ENCODE results near the gene ATG7. TPM values are rescaled to one million over a fixed set of nuclear protein-coding genes. Genes with fewer than 3 reads are reported as not detected.

Gene ATG7
- total RNA-seq, 1 donor from 2014 or later: 31.3 TPM

- no peak for DNase-seq (ENCODE audit: low read depth)
- Histone ChIP-seq H3K27me3 (ENCODE audit: control insufficient read depth, insufficient read depth, low read length) (no peaks in the 10 kb centered on the region), H3K36me3 (ENCODE audit: control insufficient read depth, insufficient read depth, low read length) (no peaks in the 10 kb centered on the region), H3K4me3 (ENCODE audit: low read depth, low read length) (no peak overlapping the region)
- TF ChIP-seq, protein P1, sequence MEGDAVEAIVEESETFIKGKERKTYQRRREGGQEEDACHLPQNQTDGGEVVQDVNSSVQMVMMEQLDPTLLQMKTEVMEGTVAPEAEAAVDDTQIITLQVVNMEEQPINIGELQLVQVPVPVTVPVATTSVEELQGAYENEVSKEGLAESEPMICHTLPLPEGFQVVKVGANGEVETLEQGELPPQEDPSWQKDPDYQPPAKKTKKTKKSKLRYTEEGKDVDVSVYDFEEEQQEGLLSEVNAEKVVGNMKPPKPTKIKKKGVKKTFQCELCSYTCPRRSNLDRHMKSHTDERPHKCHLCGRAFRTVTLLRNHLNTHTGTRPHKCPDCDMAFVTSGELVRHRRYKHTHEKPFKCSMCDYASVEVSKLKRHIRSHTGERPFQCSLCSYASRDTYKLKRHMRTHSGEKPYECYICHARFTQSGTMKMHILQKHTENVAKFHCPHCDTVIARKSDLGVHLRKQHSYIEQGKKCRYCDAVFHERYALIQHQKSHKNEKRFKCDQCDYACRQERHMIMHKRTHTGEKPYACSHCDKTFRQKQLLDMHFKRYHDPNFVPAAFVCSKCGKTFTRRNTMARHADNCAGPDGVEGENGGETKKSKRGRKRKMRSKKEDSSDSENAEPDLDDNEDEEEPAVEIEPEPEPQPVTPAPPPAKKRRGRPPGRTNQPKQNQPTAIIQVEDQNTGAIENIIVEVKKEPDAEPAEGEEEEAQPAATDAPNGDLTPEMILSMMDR (IDR thresholded peaks at IDR 0.05; ENCODE audit: insufficient read depth, low read length, poor library complexity, severe bottlenecking): no peak
Measured at GRCh38 chr3:11371747-11372146, 99.5 kb downstream of the ATG7 start.

GRCh38 chr3:11373235-11373634 lies 101.0 kb downstream of the ATG7 start:
- no peaks in the 10 kb centered on the region for H3K36me3 ChIP-seq (ENCODE audit: control insufficient read depth, insufficient read depth, low read length)
- no peak for DNase-seq (ENCODE audit: low read depth)
- H3K27me3 ChIP-seq (ENCODE audit: control insufficient read depth, insufficient read depth, low read length): no peaks in the 10 kb centered on the region
- H3K4me3 ChIP-seq (ENCODE audit: low read depth, low read length): no peak overlapping the region
- TF ChIP-seq, protein P1 (IDR thresholded peaks at IDR 0.05; ENCODE audit: insufficient read depth, low read length, poor library complexity, severe bottlenecking): no peak

DNA sequence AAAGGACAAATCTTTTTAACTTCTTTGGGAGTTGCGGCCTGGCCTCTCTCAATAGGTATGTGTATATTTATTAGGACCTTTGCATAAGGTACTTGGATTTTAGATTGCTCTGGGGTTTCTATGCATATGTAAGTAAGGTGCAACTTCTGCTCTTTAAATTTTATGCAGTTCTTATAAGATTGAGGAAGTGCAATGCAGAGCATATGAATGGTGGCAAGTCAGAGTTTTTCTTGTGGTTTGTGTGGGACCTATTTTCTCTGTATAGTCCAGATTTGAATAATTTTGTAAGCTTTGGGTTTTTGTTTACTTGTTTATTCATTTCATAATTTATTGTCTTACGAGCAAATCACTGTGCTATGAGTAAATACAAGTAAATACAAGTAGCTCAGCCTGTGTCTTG lies 101.5 kb downstream of the ATG7 start:
- Histone ChIP-seq H3K4me3 (ENCODE audit: low read depth, low read length) (no peak overlapping the region), H3K36me3 (ENCODE audit: control insufficient read depth, insufficient read depth, low read length) (no peaks in the 10 kb centered on the region), H3K27me3 (ENCODE audit: control insufficient read depth, insufficient read depth, low read length) (no peaks in the 10 kb centered on the region)
- TF ChIP-seq, protein P1 (IDR thresholded peaks at IDR 0.05; ENCODE audit: insufficient read depth, low read length, poor library complexity, severe bottlenecking): no peak
- no peak for DNase-seq (ENCODE audit: low read depth)

DNA sequence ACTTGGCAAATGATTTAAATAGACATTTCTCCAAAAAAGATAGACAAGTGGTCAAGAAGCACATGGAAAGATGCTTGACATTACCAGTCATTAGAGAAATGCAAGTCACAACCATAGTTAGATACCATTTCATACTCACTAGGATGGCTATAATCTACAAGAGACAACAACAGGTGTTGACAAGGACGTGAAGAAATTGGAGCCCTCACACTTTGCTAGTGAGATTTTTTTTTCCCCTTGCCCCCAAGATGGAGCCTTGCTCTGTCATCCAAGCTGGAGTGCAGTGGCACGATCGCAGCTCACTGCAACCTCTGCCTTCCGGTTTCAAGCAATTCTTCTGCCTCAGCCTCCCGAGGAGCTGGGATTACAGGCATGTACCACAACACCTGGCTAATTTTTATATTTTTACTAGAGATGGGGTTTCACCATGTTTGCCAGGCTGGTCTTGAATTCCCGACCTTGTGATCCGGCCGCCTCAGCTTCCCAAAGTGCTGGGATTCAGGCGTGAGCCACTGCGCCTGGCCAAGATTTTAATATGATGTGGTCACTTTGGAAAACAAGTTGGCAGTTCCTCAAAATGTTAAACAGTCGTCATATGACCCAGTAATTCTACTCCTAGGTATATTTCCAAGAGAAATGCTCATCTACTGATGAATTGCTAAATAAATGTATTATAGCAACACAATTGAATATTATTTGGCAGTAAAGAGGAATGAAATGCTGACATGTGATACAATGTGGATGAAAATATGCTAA lies 103.3 kb downstream of the ATG7 start:
- no peak overlapping the region for H3K4me3 ChIP-seq (ENCODE audit: low read depth, low read length)
- TF ChIP-seq, protein P1 (IDR thresholded peaks at IDR 0.05; ENCODE audit: insufficient read depth, low read length, poor library complexity, severe bottlenecking): no peak
- no peak for DNase-seq (ENCODE audit: low read depth)

GRCh38 chr3:11377719-11378118 lies 105.5 kb downstream of the ATG7 start:
- H3K4me3 ChIP-seq (ENCODE audit: low read depth, low read length): no peak overlapping the region
- H3K27me3 ChIP-seq (ENCODE audit: control insufficient read depth, insufficient read depth, low read length): no peaks in the 10 kb centered on the region
- no peak for DNase-seq (ENCODE audit: low read depth)
- H3K36me3 ChIP-seq (ENCODE audit: control insufficient read depth, insufficient read depth, low read length): no peaks in the 10 kb centered on the region
- TF ChIP-seq, protein P1 (IDR thresholded peaks at IDR 0.05; ENCODE audit: insufficient read depth, low read length, poor library complexity, severe bottlenecking): no peak

More for the DNA sequence above, 103.3 kb downstream of the ATG7 start:
- H3K36me3 ChIP-seq (ENCODE audit: control insufficient read depth, insufficient read depth, low read length): no peaks in the 10 kb centered on the region
- H3K27me3 ChIP-seq (ENCODE audit: control insufficient read depth, insufficient read depth, low read length): no peaks in the 10 kb centered on the region

Measured in kidney epithelial cell (primary cell).